Measurements from ENCODE around the gene KCNJ6. TPM values are rescaled to one million over a fixed set of nuclear protein-coding genes. Genes with fewer than 3 reads are reported as not detected.

KCNJ6 gene
- total and polyA plus RNA-seq, 9 of the 15 experiments (the other 6 are each of a cell fraction or from before 2014, with no cell fraction given) = 0.06 to 0.21 (median 0.13) TPM; not detected in 1

DNA sequence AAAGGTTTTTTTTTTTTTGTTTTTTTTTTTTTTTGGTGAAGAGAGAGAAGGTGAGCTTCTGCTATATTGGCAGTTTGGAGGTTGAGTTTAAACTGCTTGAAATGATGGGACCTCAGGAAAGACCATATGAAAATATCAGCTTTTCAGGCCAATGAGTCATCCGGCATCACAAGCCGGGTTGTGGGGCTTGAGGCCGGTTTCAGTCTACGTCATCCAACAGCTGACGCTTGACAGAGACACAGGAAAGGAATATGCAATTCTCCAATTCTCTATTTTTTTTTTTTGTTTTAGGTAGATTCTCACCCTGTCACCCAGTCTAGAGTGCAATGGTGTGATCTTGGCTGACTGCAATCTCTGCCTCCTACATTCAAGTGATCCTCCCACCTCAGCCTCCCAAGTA, 52.4 kb downstream of the KCNJ6 start (continued):
- TF ChIP-seq, protein P1, sequence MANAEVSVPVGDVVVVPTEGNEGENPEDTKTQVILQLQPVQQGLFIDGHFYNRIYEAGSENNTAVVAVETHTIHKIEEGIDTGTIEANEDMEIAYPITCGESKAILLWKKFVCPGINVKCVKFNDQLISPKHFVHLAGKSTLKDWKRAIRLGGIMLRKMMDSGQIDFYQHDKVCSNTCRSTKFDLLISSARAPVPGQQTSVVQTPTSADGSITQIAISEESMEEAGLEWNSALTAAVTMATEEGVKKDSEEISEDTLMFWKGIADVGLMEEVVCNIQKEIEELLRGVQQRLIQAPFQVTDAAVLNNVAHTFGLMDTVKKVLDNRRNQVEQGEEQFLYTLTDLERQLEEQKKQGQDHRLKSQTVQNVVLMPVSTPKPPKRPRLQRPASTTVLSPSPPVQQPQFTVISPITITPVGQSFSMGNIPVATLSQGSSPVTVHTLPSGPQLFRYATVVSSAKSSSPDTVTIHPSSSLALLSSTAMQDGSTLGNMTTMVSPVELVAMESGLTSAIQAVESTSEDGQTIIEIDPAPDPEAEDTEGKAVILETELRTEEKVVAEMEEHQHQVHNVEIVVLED (CRISPR knock-in tag; IDR thresholded peaks at IDR 0.05) = no peak
- TF ChIP-seq ZNF324 (CRISPR knock-in tag; IDR thresholded peaks at IDR 0.05) = no peak
- no peak for TF ChIP-seq ZNF347 (CRISPR knock-in tag; IDR thresholded peaks at IDR 0.05; ENCODE audit: low read depth)
- TF ChIP-seq, protein P2, sequence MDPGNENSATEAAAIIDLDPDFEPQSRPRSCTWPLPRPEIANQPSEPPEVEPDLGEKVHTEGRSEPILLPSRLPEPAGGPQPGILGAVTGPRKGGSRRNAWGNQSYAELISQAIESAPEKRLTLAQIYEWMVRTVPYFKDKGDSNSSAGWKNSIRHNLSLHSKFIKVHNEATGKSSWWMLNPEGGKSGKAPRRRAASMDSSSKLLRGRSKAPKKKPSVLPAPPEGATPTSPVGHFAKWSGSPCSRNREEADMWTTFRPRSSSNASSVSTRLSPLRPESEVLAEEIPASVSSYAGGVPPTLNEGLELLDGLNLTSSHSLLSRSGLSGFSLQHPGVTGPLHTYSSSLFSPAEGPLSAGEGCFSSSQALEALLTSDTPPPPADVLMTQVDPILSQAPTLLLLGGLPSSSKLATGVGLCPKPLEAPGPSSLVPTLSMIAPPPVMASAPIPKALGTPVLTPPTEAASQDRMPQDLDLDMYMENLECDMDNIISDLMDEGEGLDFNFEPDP (CRISPR knock-in tag; IDR thresholded peaks at IDR 0.05) = no peak
- TF ChIP-seq DACH1 (IDR thresholded peaks at IDR 0.05; ENCODE audit: partially characterized antibody) = no peak
- no peak for TF ChIP-seq MEF2A (IDR thresholded peaks at IDR 0.05; ENCODE audit: control insufficient read depth, low read depth, low read length)
- no peak for TF ChIP-seq TAF15 (IDR thresholded peaks at IDR 0.05; ENCODE audit: low read depth, low read length)
- TF ChIP-seq, protein P3, sequence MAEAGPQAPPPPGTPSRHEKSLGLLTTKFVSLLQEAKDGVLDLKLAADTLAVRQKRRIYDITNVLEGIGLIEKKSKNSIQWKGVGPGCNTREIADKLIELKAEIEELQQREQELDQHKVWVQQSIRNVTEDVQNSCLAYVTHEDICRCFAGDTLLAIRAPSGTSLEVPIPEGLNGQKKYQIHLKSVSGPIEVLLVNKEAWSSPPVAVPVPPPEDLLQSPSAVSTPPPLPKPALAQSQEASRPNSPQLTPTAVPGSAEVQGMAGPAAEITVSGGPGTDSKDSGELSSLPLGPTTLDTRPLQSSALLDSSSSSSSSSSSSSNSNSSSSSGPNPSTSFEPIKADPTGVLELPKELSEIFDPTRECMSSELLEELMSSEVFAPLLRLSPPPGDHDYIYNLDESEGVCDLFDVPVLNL (CRISPR knock-in tag; IDR thresholded peaks at IDR 0.05; ENCODE audit: low read depth) = no peak
- TF ChIP-seq JUND (IDR thresholded peaks at IDR 0.05; ENCODE audit: borderline replicate concordance, low read depth, low read length) = 0 out of 2 replicates have a peak, but pooled peaks have one; percentile 8
- no peak for TF ChIP-seq JUND (tag; IDR thresholded peaks at IDR 0.05; ENCODE audit: borderline replicate concordance, low read depth, low read length)
- no peak for TF ChIP-seq DMBX1 (CRISPR knock-in tag; IDR thresholded peaks at IDR 0.05; ENCODE audit: borderline replicate concordance)
- TF ChIP-seq ZNF282 (CRISPR knock-in tag; IDR thresholded peaks at IDR 0.05) = no peak
- TF ChIP-seq TBL1XR1 (IDR thresholded peaks at IDR 0.05; ENCODE audit: low read length in 2 of 2) = no peak
- no peak for TF ChIP-seq SRF (CRISPR knock-in tag; IDR thresholded peaks at IDR 0.05)
- no peak for TF ChIP-seq ELF2 (CRISPR knock-in tag; IDR thresholded peaks at IDR 0.05)
- TF ChIP-seq TCF7L2 (IDR thresholded peaks at IDR 0.05; ENCODE audit: low read depth, low read length) = no peak
- TF ChIP-seq CBX8 (IDR thresholded peaks at IDR 0.05; ENCODE audit: borderline replicate concordance, extremely low read depth, low read depth, low read length, poor library complexity, severe bottlenecking) = no peak
- TF ChIP-seq, protein P4, sequence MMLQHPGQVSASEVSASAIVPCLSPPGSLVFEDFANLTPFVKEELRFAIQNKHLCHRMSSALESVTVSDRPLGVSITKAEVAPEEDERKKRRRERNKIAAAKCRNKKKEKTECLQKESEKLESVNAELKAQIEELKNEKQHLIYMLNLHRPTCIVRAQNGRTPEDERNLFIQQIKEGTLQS (IDR thresholded peaks at IDR 0.05) = peak; percentile 48
- TF ChIP-seq, protein P4 (CRISPR knock-in tag; conservative IDR thresholded peaks at IDR 0.05) = no peak
- TF ChIP-seq PHTF2 (CRISPR knock-in tag; IDR thresholded peaks at IDR 0.05) = no peak
- no peak for TF ChIP-seq DIDO1 (tag; IDR thresholded peaks at IDR 0.05; ENCODE audit: low read depth)

All from K562 (cell line).